Neural cell (in vitro differentiated cells): ENCODE data around the gene NOP14. TPM values are rescaled to one million over a fixed set of nuclear protein-coding genes. Genes with fewer than 3 reads are reported as not detected.

Source experiments
- H2AFZ ChIP-seq: fragments of 200-600, 300-800 bp; sonication (generic), shearing (Covaris generic); 2 replicates; pipeline ENCODE4 v1.6.0; 2014; ENCODE audit warnings: low read depth, mild to moderate bottlenecking, antibody characterized with exemption, low read length, moderate library complexity
- H3F3A ChIP-seq: fragments of 200-600 bp; shearing (Covaris generic); 2 replicates; pipeline ENCODE4 v1.6.1; 2016; ENCODE audit warnings: mild to moderate bottlenecking, moderate library complexity, mixed read lengths, antibody characterized with exemption, low read length; ENCODE audit not compliant: insufficient read depth, poor library complexity, severe bottlenecking
- H3K27ac ChIP-seq: fragments of 200-600, 300-800 bp; sonication (generic), shearing (Covaris generic); 2 replicates; pipeline ENCODE4 v1.5.1; 2014; ENCODE audit warnings: mild to moderate bottlenecking, low read length, moderate library complexity
- H3K27me3 ChIP-seq: fragments of 300-800, 200-600 bp; sonication (generic), shearing (Covaris generic); 2 replicates; pipeline ENCODE4 v1.6.0; 2014; ENCODE audit warnings: mild to moderate bottlenecking, low read depth, low read length, moderate library complexity; ENCODE audit not compliant: insufficient read depth
- H3K36me3 ChIP-seq: fragments of 300-800, 200-600 bp; sonication (generic), shearing (Covaris generic); 2 replicates; pipeline ENCODE4 v1.5.1; 2014; ENCODE audit warnings: mild to moderate bottlenecking, antibody characterized with exemption, low read length, moderate library complexity; ENCODE audit not compliant: insufficient read depth
- H3K4me2 ChIP-seq: fragments of 300-800, 200-600 bp; sonication (generic), shearing (Covaris generic); 2 replicates; pipeline ENCODE4 v1.6.0; 2014; ENCODE audit warnings: mild to moderate bottlenecking, low read length
- H3K4me3 ChIP-seq: fragments of 300-800, 200-600 bp; sonication (generic), shearing (Covaris generic); 2 replicates; pipeline ENCODE4 v1.5.1; 2014; ENCODE audit warnings: mild to moderate bottlenecking, low read length, moderate library complexity
- H3K79me2 ChIP-seq: fragments of 200-600 bp; shearing (Covaris generic); replicated peaks from 2 replicates; pipeline ENCODE4 v1.6.0; 2014; ENCODE audit warnings: mild to moderate bottlenecking, low read length, moderate library complexity; ENCODE audit not compliant: insufficient read depth
- H3K9ac ChIP-seq: fragments of 300-800, 200-600 bp; sonication (generic), shearing (Covaris generic); 2 replicates; pipeline ENCODE4 v1.6.1; 2016; ENCODE audit warnings: mild to moderate bottlenecking, low read length, mixed read lengths
- H3K9me2 ChIP-seq: fragments of 200-600 bp; shearing (Covaris generic); 2 replicates; pipeline ENCODE4 v1.6.1; 2016; ENCODE audit warnings: mild to moderate bottlenecking, low read length, mixed read lengths; ENCODE audit not compliant: insufficient read depth
- H3K9me3 ChIP-seq: fragments of 200-600, 300-800 bp; sonication (generic), shearing (Covaris generic); 2 replicates; pipeline ENCODE4 v1.6.1; 2016; ENCODE audit warnings: mild to moderate bottlenecking, mixed run types, low read length, moderate library complexity, mixed read lengths
- H4K20me1 ChIP-seq: fragments of 200-600 bp; shearing (Covaris generic); 2 replicates; pipeline ENCODE4 v1.6.1; 2016; ENCODE audit warnings: mild to moderate bottlenecking, mixed run types; ENCODE audit not compliant: insufficient read depth
- CTCF ChIP-seq: fragments of 450-650 bp; IDR thresholded peaks from 2 replicates; pipeline ENCODE4 v1.5.1; 2014; ENCODE audit warnings: antibody characterized with exemption, mild to moderate bottlenecking, moderate library complexity; ENCODE audit not compliant: poor library complexity, severe bottlenecking
- EP300 ChIP-seq: fragments of 450-650 bp; conservative IDR thresholded peaks from 2 replicates; pipeline ENCODE4 v1.6.1; 2014; ENCODE audit warnings: antibody characterized with exemption, mild to moderate bottlenecking, moderate library complexity; ENCODE audit not compliant: poor library complexity, severe bottlenecking
- EZH2 ChIP-seq: fragments of 200-600, 300-800 bp; shearing (Covaris generic), sonication (generic); IDR thresholded peaks from 2 replicates; pipeline ENCODE4 v1.6.1; 2014; ENCODE audit warnings: antibody characterized with exemption, low read length, borderline replicate concordance, mild to moderate bottlenecking; ENCODE audit not compliant: insufficient read depth, poor library complexity, severe bottlenecking
- MXI1 ChIP-seq: fragments of 450-650 bp; conservative IDR thresholded peaks from 2 replicates; pipeline ENCODE4 v1.6.1; 2014; ENCODE audit warnings: antibody characterized with exemption, mild to moderate bottlenecking; ENCODE audit not compliant: poor library complexity, severe bottlenecking
- POLR2AphosphoS5 ChIP-seq: IDR thresholded peaks from 2 replicates; pipeline ENCODE4 v1.6.1; 2012
- RAD21 ChIP-seq: fragments of 450-650 bp; conservative IDR thresholded peaks from 2 replicates; pipeline ENCODE4 v1.6.1; 2014; ENCODE audit warnings: antibody characterized with exemption, mild to moderate bottlenecking, moderate library complexity
- REST ChIP-seq: IDR thresholded peaks from 2 replicates; pipeline ENCODE4 v1.6.1; 2012; ENCODE audit warnings: borderline replicate concordance
- SMC3 ChIP-seq: fragments of 450-650 bp; conservative IDR thresholded peaks from 2 replicates; pipeline ENCODE4 v1.6.1; 2014; ENCODE audit warnings: antibody characterized with exemption, mild to moderate bottlenecking, moderate library complexity; ENCODE audit not compliant: poor library complexity
- TAF1 ChIP-seq: IDR thresholded peaks from 2 replicates; pipeline ENCODE4 v1.6.1; 2012; ENCODE audit warnings: low read depth
- polyA plus RNA-seq: library from polyadenylated mRNA; depleted of rRNA; stranded (reverse); fragments of >200 nt; gene quantifications from 2 replicates; pipeline ENCODE4 v1.2.3, GENCODE V29; 2014

Gene NOP14
- polyA plus RNA-seq, 1 donor from 2014 or later: 6.3 TPM

GRCh38 chr4:3007724-3008123, 44.5 kb upstream of the NOP14 start:
- Histone ChIP-seq H3K79me2 (no peaks in the 10 kb centered on the region), H3K4me3 (no peak overlapping the region), H3K4me2 (no peak overlapping the region), H3K36me3 (no peaks in the 10 kb centered on the region), H2AFZ (no peak overlapping the region), H3F3A (no peaks in the 10 kb centered on the region), H4K20me1 (no peaks in the 10 kb centered on the region), H3K27me3 (no peaks in the 10 kb centered on the region), H3K9me2 (no peaks in the 10 kb centered on the region), H3K27ac (no peak overlapping the region), H3K9me3 (no peaks in the 10 kb centered on the region), H3K9ac (no peak overlapping the region)
- TF ChIP-seq EZH2 (no peak), TAF1 (no peak), CTCF (no peak), EP300 (no peak), RAD21 (no peak), REST (no peak), POLR2AphosphoS5 (no peak), SMC3 (no peak), MXI1 (no peak)

- Histone ChIP-seq H3K9ac (no peak overlapping the region), H3K27me3 (no peaks in the 10 kb centered on the region), H3K9me2 (no peaks in the 10 kb centered on the region), H3K36me3 (no peaks in the 10 kb centered on the region), H3F3A (no peaks in the 10 kb centered on the region), H3K9me3 (no peaks in the 10 kb centered on the region), H3K4me2 (no peak overlapping the region), H3K79me2 (no peaks in the 10 kb centered on the region), H3K4me3 (no peak overlapping the region), H3K27ac (no peak overlapping the region), H2AFZ (no peak overlapping the region), H4K20me1 (no peaks in the 10 kb centered on the region)
- no peak for TF ChIP-seq TAF1
- TF ChIP-seq REST: no peak
- TF ChIP-seq EZH2: no peak
- TF ChIP-seq RAD21: no peak
- no peak for TF ChIP-seq CTCF
- no peak for TF ChIP-seq SMC3
- no peak for TF ChIP-seq MXI1
- no peak for TF ChIP-seq EP300
- TF ChIP-seq POLR2AphosphoS5: no peak
Measured at GRCh38 chr4:2996415-2996814, 33.2 kb upstream of the NOP14 start.
